Measurements from ENCODE around the gene DOK6. TPM values are rescaled to one million over a fixed set of nuclear protein-coding genes. Genes with fewer than 3 reads are reported as not detected.

The DOK6 gene
- total RNA-seq, 2 experiments from 2014 or later: not detected

DNA sequence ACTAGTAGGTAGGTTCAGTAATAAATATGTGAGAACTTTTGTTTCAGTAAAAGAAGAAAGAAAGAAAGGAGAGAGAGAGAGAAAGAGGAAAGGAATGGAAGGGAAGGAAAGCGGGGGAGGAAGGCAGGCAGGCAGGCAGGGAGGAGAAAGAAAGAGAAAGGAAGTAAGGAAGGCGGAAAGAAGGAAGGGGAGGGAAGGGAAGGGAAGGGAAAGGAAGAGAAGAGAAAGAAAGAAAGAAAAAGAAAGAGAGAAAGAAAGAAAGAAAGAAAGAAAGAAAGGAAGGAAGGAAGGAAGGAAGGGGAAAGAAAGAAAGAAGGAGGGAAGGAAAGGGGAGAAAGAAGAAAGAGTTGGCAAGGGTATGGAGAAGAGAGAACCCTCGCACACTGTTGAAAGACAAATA is 479.4 kb downstream of the DOK6 start:
- H3K27me3 Mint-ChIP-seq: no peaks in the 10 kb centered on the region

DNA sequence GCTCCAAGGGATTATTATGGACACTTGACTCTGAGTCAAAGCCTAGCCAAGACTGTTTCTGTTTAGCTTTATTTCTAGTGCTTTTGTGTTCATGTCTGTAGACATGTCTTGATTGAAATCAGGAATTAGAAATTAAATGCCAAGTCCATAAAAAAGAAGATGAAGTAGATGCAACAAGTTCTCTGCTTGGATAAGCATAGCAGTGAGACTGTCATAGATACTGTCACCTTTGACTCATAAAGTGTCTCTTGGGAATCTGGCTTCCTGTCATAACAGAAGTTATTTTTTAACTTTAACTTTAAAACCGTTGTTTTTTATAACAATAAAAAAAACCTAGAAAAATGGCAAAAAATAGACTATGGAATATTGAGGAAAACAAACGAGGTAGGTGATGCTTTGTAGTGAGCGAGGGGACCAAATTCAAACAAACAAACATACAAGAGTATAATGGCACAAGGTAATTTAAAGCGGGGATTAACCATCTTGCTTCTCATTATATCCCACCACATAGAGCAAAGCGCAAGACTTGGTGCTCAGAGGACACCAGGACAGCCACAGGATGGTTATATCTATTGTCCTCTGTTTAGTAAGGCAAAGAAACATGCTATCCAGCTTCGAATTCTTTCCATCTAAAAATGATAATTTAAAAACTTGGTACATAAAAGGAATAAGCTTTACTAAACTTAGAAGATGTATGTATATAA is 482.4 kb downstream of the DOK6 start:
- Mint-ChIP-seq H3K4me3 (no peak overlapping the region), H3K9me3 (ENCODE audit: low read depth) (peaks cover 1% of the 10 kb centered on the region), H3K36me3 (ENCODE audit: low read depth) (peaks cover 41% of the 10 kb centered on the region), H3K4me1 (peaks cover 73% of the 10 kb centered on the region), H3K27me3 (no peaks in the 10 kb centered on the region), H3K27ac (peak overlapping the region; percentile 76)
- intact Hi-C loops (cut with DNase I, micrococcal nuclease): no loop called here
- ChIA-PET POLR2A (interaction anchor here (1.0 kb wide), 1 partner anchor 15 kb away, joined by 3 read pairs; no protein-coding TSS in a partner anchor), CTCF (interaction anchor here (0.8 to 2.6 kb wide), 5 partner anchors 11 to 325 kb away, joined by 4 to 11 read pairs (median 5); no protein-coding TSS in a partner anchor)
- ATAC-seq: peak; percentile 34
- no peak for DNase-seq

More for the DNA sequence above, 479.4 kb downstream of the DOK6 start:
- no peak for ATAC-seq
- intact Hi-C loops (cut with DNase I, micrococcal nuclease): no loop called here
- Mint-ChIP-seq H3K36me3 (ENCODE audit: low read depth) (peaks cover 50% of the 10 kb centered on the region), H3K4me1 (peaks cover 61% of the 10 kb centered on the region), H3K27ac (no peak overlapping the region), H3K4me3 (no peak overlapping the region), H3K9me3 (ENCODE audit: low read depth) (peaks cover 1% of the 10 kb centered on the region)
- DNase-seq: no peak
- ChIA-PET CTCF (no interaction called here), POLR2A (no interaction called here)

DNA sequence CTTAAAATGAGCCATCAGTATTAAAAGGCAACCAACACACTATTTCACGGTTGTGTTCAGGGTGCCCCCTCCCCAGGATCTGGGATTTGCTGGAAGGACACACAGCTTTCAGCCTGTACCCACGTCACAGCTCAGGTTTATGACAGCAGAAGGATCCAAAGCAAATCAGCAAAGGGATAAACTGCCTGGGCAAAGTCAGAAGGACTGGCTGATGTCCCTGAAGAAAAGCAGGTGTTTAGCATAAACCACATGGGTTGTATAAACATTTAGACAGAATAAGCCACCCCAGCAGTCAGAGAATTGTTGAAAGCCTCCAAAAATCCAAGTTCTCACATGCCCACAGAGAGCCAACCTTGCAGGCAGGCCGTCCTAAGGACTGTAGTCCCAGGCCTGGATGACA is 483.1 kb downstream of the DOK6 start:
- Mint-ChIP-seq H3K4me3 (no peak overlapping the region), H3K9me3 (ENCODE audit: low read depth) (peaks cover 1% of the 10 kb centered on the region), H3K27me3 (no peaks in the 10 kb centered on the region), H3K27ac (peak overlapping the region; percentile 95), H3K36me3 (ENCODE audit: low read depth) (peaks cover 37% of the 10 kb centered on the region), H3K4me1 (peaks cover 76% of the 10 kb centered on the region)
- no peak for ATAC-seq
- ChIA-PET POLR2A (interaction anchor here (0.8 kb wide), 1 partner anchor 73 kb away, joined by 8 read pairs; no protein-coding TSS in a partner anchor), CTCF (interaction anchor here (0.8 to 2.6 kb wide), 4 partner anchors 11 to 324 kb away, joined by 4 to 11 read pairs (median 10); no protein-coding TSS in a partner anchor)
- DNase-seq: no peak
- intact Hi-C loops (cut with DNase I, micrococcal nuclease): no loop called here

- peaks cover 28% of the 10 kb centered on the region for H3K36me3 Mint-ChIP-seq (ENCODE audit: low read depth)
- ChIA-PET CTCF (interaction anchor here (0.8 to 2.5 kb wide), 7 partner anchors 13 to 202 kb away, joined by 3 to 12 read pairs (median 5); no protein-coding TSS in a partner anchor), POLR2A (interaction anchor here (0.6 to 2.3 kb wide), 9 partner anchors 13 to 103 kb away, joined by 3 to 22 read pairs (median 6); no protein-coding TSS in a partner anchor)
- H3K4me1 Mint-ChIP-seq: peaks cover 84% of the 10 kb centered on the region
- DNase-seq (no peak), ATAC-seq (no peak)
- peak overlapping the region; percentile 95 for H3K27ac Mint-ChIP-seq
- peak overlapping the region; percentile 60 for H3K4me3 Mint-ChIP-seq
- H3K27me3 Mint-ChIP-seq: no peaks in the 10 kb centered on the region
- intact Hi-C loops (cut with DNase I, micrococcal nuclease): no loop called here
- no peaks in the 10 kb centered on the region for H3K9me3 Mint-ChIP-seq (ENCODE audit: low read depth)
Measured at GRCh38 chr18:69885355-69885754, 484.7 kb downstream of the DOK6 start.

DNA sequence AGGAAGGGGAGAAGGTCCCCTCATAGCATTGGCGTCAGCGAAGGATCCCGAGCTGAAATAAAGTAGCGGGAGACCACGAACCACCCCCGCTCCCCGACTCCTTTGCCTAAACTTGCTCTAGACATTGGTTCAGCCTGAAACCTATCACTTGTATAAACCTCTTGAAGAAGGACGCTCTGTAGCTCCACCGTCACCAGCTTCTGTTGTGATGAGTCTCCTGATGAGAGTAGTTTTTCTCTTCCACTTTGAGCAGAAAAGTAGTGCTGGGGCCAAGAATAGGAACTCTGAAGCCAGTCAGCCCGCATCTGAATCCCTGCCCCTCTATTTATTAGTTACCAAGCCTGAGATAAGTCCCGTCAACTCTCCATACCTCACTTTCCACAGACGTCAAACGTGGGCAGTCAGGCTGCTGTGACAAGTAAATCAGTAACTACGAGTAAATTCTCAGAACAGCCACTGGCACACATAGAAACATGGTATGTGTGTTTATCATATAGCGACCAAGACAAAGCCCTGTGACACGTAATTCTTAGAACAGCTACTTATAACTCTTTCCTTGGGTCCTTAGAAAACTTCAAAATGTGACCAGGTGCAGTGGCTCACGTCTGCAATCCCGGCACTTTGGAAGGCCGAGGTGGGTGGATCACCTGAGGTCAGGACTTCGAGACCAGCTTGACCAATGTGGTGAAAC is 485.3 kb downstream of the DOK6 start:
- POLR2A ChIA-PET: interaction anchor here (0.6 to 2.3 kb wide), 8 partner anchors 12 to 73 kb away, joined by 4 to 22 read pairs (median 6); no protein-coding TSS in a partner anchor
- H3K9me3 Mint-ChIP-seq (ENCODE audit: low read depth): peaks cover 3% of the 10 kb centered on the region
- ATAC-seq (peak; percentile 71), DNase-seq (peak; percentile 79)
- H3K27me3 Mint-ChIP-seq: no peaks in the 10 kb centered on the region
- CTCF ChIA-PET: interaction anchor here (1.0 to 2.5 kb wide), 6 partner anchors 12 to 201 kb away, joined by 3 to 12 read pairs (median 6); no protein-coding TSS in a partner anchor
- intact Hi-C loops (cut with DNase I, micrococcal nuclease): no loop called here
- peaks cover 89% of the 10 kb centered on the region for H3K4me1 Mint-ChIP-seq
- H3K36me3 Mint-ChIP-seq (ENCODE audit: low read depth): peaks cover 31% of the 10 kb centered on the region
- H3K27ac Mint-ChIP-seq: peak overlapping the region; percentile 95
- H3K4me3 Mint-ChIP-seq: peak overlapping the region; percentile 60

DNA sequence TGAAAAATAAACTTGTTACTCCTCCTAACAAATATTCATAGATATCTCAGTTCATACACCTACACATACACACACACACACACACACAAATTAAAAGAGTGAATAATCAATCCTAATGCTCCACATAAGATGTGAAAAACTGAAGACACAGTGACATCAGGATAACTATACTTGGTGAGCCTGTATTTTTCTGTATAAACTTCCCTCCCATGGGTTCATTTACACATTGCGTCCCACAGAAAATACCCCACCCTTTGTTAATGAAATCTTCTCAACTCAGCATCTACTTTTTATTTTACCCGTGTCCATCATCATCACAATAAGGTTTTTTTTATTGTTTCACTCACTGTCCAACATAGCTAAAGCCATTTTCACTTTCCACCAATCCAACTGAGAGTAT is 486.6 kb downstream of the DOK6 start:
- H3K27ac Mint-ChIP-seq: peak overlapping the region; percentile 65

GRCh38 chr18:69889009-69889408 is 488.3 kb downstream of the DOK6 start:
- Mint-ChIP-seq H3K27me3 (no peaks in the 10 kb centered on the region), H3K4me1 (peaks cover 87% of the 10 kb centered on the region), H3K9me3 (ENCODE audit: low read depth) (peaks cover 12% of the 10 kb centered on the region), H3K4me3 (peak overlapping the region; percentile 24), H3K36me3 (ENCODE audit: low read depth) (peaks cover 52% of the 10 kb centered on the region), H3K27ac (peak overlapping the region; percentile 78)
- ATAC-seq: peak; percentile 37
- ChIA-PET POLR2A (interaction anchor here (0.6 to 1.9 kb wide), 6 partner anchors 9 to 70 kb away, joined by 3 to 9 read pairs (median 4); no protein-coding TSS in a partner anchor), CTCF (interaction anchor here (0.6 to 1.9 kb wide), 5 partner anchors 9 to 69 kb away, joined by 3 to 5 read pairs (median 4); no protein-coding TSS in a partner anchor)
- peak; percentile 52 for DNase-seq
- intact Hi-C loops (cut with DNase I, micrococcal nuclease): loop anchor here (1.0 to 2.0 kb wide), 6 partner anchors 8 to 68 kb away; no protein-coding TSS in a partner anchor

More for the DNA sequence above, 486.6 kb downstream of the DOK6 start:
- peaks cover 41% of the 10 kb centered on the region for H3K36me3 Mint-ChIP-seq (ENCODE audit: low read depth)
- no peak overlapping the region for H3K4me3 Mint-ChIP-seq
- peaks cover 10% of the 10 kb centered on the region for H3K9me3 Mint-ChIP-seq (ENCODE audit: low read depth)
- CTCF ChIA-PET: interaction anchor here (1.4 kb wide), 1 partner anchor 11 kb away, joined by 7 read pairs; no protein-coding TSS in a partner anchor
- H3K27me3 Mint-ChIP-seq: no peaks in the 10 kb centered on the region
- POLR2A ChIA-PET: interaction anchor here (0.8 to 1.1 kb wide), 2 partner anchors 45 to 69 kb away, joined by 3 read pairs; no protein-coding TSS in a partner anchor
- intact Hi-C loops (cut with DNase I, micrococcal nuclease): no loop called here
- no peak for ATAC-seq
- DNase-seq: no peak
- H3K4me1 Mint-ChIP-seq: peaks cover 89% of the 10 kb centered on the region

- peak overlapping the region; percentile 83 for H3K27ac Mint-ChIP-seq
- peak overlapping the region; percentile 18 for H3K4me3 Mint-ChIP-seq
- intact Hi-C loops (cut with DNase I, micrococcal nuclease): no loop called here
- CTCF ChIA-PET: interaction anchor here (0.6 kb wide), 1 partner anchor 15 kb away, joined by 3 read pairs; no protein-coding TSS in a partner anchor
- no peak for DNase-seq
- H3K27me3 Mint-ChIP-seq: no peaks in the 10 kb centered on the region
- peaks cover 78% of the 10 kb centered on the region for H3K4me1 Mint-ChIP-seq
- peaks cover 12% of the 10 kb centered on the region for H3K9me3 Mint-ChIP-seq (ENCODE audit: low read depth)
- POLR2A ChIA-PET: no interaction called here
- peaks cover 55% of the 10 kb centered on the region for H3K36me3 Mint-ChIP-seq (ENCODE audit: low read depth)
- ATAC-seq: peak; percentile 48
Measured at GRCh38 chr18:69890558-69890957, 489.9 kb downstream of the DOK6 start.

GRCh38 chr18:69894467-69894866 is 493.8 kb downstream of the DOK6 start:
- ATAC-seq: no peak
- Mint-ChIP-seq H3K9me3 (ENCODE audit: low read depth) (peaks cover 12% of the 10 kb centered on the region), H3K27me3 (no peaks in the 10 kb centered on the region), H3K4me3 (no peak overlapping the region), H3K27ac (no peak overlapping the region), H3K36me3 (ENCODE audit: low read depth) (peaks cover 67% of the 10 kb centered on the region), H3K4me1 (peaks cover 83% of the 10 kb centered on the region)
- DNase-seq: no peak
- intact Hi-C loops (cut with DNase I, micrococcal nuclease): no loop called here
- CTCF ChIA-PET: no interaction called here
- POLR2A ChIA-PET: no interaction called here

GRCh38 chr18:69895066-69896047 is 494.7 kb downstream of the DOK6 start:
- H3K27me3 Mint-ChIP-seq: no peaks in the 10 kb centered on the region
- H3K9me3 Mint-ChIP-seq (ENCODE audit: low read depth): peaks cover 12% of the 10 kb centered on the region
- H3K36me3 Mint-ChIP-seq (ENCODE audit: low read depth): peaks cover 74% of the 10 kb centered on the region
- peaks cover 80% of the 10 kb centered on the region for H3K4me1 Mint-ChIP-seq
- POLR2A ChIA-PET: no interaction called here
- DNase-seq: peak; percentile 37
- ATAC-seq: no peak
- intact Hi-C loops (cut with DNase I, micrococcal nuclease): loop anchor here (1.0 to 5.0 kb wide), 2 partner anchors 53 to 312 kb away; partner anchors contain the start of gene RTTN (in 1 of the 2)
- CTCF ChIA-PET: no interaction called here
- peak overlapping the region; percentile 94 for H3K27ac Mint-ChIP-seq
- peak overlapping the region; percentile 27 for H3K4me3 Mint-ChIP-seq

All from activated CD4-positive, alpha-beta T cell treated with anti-CD3 and anti-CD28 coated beads for 36 hours (primary cell).